Activated naive CD4-positive, alpha-beta T cell treated with anti-CD3 and anti-CD28 coated beads, Interleukin-2, amount 50 U/mL, for 72 hours (primary cell): ENCODE data around the gene FBXL22. TPM values are rescaled to one million over a fixed set of nuclear protein-coding genes. Genes with fewer than 3 reads are reported as not detected.

Experiments used
- ATAC-seq, 2 donors: fragments of 150-1000 bp; cut with Tn5 transposase; 2 replicates each; pipeline ENCODE4 v1.10.0; 2021; ENCODE audit warnings: mild to moderate bottlenecking in 2 of 2, moderate library complexity in 2 of 2
- DNase-seq, 2 donors: peaks; one replicate each; pipeline ENCODE4 v3.0.0; 2021 to 2022; ENCODE audit warnings: low spot score in 2 of 2
- H3K27ac Mint-ChIP-seq, 2 donors: one replicate each; pipeline ENCODE4 v1.8.0; 2022; ENCODE audit warnings: mild to moderate bottlenecking in 2 of 2, mixed read lengths in 2 of 2
- H3K36me3 Mint-ChIP-seq, 2 donors: one replicate each; pipeline ENCODE4 v1.8.0; 2022; ENCODE audit warnings: mixed read lengths in 2 of 2
- H3K9me3 Mint-ChIP-seq, 2 donors: one replicate each; pipeline ENCODE4 v1.8.0; 2022; ENCODE audit warnings: mixed read lengths in 2 of 2
- total RNA-seq, 2 donors: library from RNA; stranded (reverse); gene quantifications; one replicate each; pipeline ENCODE4 v1.2.3, GENCODE V29; 2022

Gene FBXL22
- total RNA-seq, 2 donors from 2014 or later: 0.30 to 0.80 TPM

DNA sequence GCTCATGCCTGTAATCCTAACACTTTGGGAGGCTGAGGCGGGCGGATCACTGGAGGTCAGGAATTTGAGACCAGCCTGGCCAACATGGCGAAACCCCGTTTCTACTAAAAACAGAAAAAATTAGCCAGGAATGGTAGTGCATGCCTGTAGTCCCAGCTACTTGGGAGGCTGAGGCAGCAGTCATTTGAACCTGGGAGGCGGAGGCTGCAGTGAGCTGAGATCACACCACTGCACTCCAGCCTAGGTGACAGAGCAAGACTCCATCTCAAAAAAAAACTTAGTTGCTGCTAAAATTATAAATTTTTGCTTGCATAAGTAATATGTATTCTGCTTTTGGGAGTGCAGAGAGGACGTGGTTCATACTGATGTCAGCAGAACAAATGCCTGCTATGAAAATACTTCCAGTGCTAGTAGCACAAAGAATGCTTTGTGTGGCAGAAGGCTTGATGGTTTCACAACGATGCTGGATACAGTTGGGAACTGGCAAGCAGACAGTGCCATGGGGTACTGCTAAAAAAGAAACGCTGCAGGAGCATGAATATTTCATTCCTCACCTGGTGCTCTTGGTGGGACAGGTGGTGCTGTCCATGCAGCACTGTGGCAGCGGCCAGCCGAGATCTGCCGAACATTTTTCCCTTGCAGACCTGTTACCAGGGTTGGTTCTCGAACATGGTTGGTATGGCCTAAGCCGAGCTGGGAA lies 31.1 kb downstream of the FBXL22 start:
- Mint-ChIP-seq H3K27ac (no peak overlapping the region), H3K9me3 (no peaks in the 10 kb centered on the region), H3K36me3 (peaks cover 2 to 17% of the 10 kb centered on the region in 2 donors)
- ATAC-seq (no peak), DNase-seq (no peak)

GRCh38 chr15:63630036-63630751 lies 33.0 kb downstream of the FBXL22 start:
- Mint-ChIP-seq H3K36me3 (peaks cover 0 to 17% of the 10 kb centered on the region in 2 donors), H3K9me3 (no peaks in the 10 kb centered on the region), H3K27ac (peak overlapping the region; percentile 1 to 25)
- ATAC-seq (no peak), DNase-seq (no peak)

- Mint-ChIP-seq H3K9me3 (no peaks in the 10 kb centered on the region), H3K36me3 (peaks cover 8 to 14% of the 10 kb centered on the region in 2 donors), H3K27ac (no peak overlapping the region)
- ATAC-seq (no peak), DNase-seq (no peak)
These were observed 36.1 kb downstream of the FBXL22 start for GRCh38 chr15:63633312-63633711.

GRCh38 chr15:63634154-63634553 lies 37.0 kb downstream of the FBXL22 start:
- H3K36me3 Mint-ChIP-seq: peaks cover 4 to 14% of the 10 kb centered on the region in 2 donors
- ATAC-seq: no peak
- DNase-seq: no peak
- H3K27ac Mint-ChIP-seq: peak overlapping the region in 1 of 2 donors; percentile 3
- no peaks in the 10 kb centered on the region for H3K9me3 Mint-ChIP-seq

DNA sequence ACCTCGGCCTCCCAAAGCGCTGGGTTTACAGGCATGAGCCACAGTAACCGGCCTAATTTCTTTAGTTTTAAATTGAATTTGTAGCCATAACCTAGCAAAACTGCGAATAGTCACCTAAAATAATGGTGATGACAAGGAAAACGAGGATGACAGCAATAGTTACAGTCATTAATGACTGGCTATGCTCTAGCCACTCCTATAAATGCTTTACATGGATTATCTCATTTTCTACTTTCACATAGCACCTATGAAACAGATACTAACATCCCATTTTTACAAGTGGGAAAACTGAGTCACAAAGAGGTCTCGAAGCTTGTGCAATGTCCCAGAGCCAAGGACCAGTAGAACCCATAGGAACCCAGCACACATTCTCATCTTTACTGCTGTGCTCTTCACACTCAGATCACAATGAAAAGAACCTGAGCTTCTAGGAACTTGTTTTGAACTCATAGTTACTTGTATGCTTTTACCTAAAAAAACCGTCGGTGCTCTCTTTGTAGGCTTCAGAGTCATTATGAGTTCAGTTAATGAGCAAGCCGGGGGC lies 39.4 kb downstream of the FBXL22 start:
- Mint-ChIP-seq H3K36me3 (peaks cover 4 to 14% of the 10 kb centered on the region in 2 donors), H3K9me3 (no peaks in the 10 kb centered on the region), H3K27ac (no peak overlapping the region)
- DNase-seq: no peak
- peak; percentile 69 to 83 for ATAC-seq

- Mint-ChIP-seq H3K27ac (peak overlapping the region; percentile 6 to 8), H3K36me3 (peaks cover 0 to 14% of the 10 kb centered on the region in 2 donors), H3K9me3 (no peaks in the 10 kb centered on the region)
- DNase-seq (no peak), ATAC-seq (peak; percentile 53 to 58)
These were observed 41.7 kb downstream of the FBXL22 start for GRCh38 chr15:63638839-63639238.

GRCh38 chr15:63640146-63640545 lies 43.0 kb downstream of the FBXL22 start:
- Mint-ChIP-seq H3K9me3 (no peaks in the 10 kb centered on the region), H3K27ac (no peak overlapping the region), H3K36me3 (peaks cover 0 to 14% of the 10 kb centered on the region in 2 donors)
- DNase-seq (no peak), ATAC-seq (no peak)

Other genes with a start within 250 kb of the FBXL22 start
- under 1 TPM in 1 of 2 donors, not detected in 1; 0.95 TPM for gene CA12, start 215.5 kb upstream of the FBXL22 start, total RNA-seq
- 10 to 100 TPM; 71.4 to 81.4 TPM for gene USP3, start 92.8 kb upstream of the FBXL22 start, total RNA-seq
- 100 to 1,000 TPM in 1 of 2 donors, 10 to 100 TPM in 1; 70.4 to 112 TPM for gene HERC1, start 236.6 kb downstream of the FBXL22 start, total RNA-seq